ENCODE data around the gene FDCSP.
"Not testable (repeated sequence)": the region's sequence is repeated elsewhere in the genome, so short reads cannot be mapped to it uniquely, and the experiment has no call there.

FDCSP gene

GRCh38 chr4:70212752-70213151 is 13.2 kb upstream of the FDCSP start:
- WGBS, result 74% methylated on average over 4 of the region's 4 CpGs

GRCh38 chr4:70216109-70216508 is 9.8 kb upstream of the FDCSP start:
- H3K4me2 ChIP-seq (ENCODE audit: low read length, poor library complexity, severe bottlenecking); H3K23ac ChIP-seq (ENCODE audit: low read length in 2 of 2); H2BK12ac ChIP-seq (ENCODE audit: low read length in 2 of 2); H3K27ac ChIP-seq (ENCODE audit: low read length, poor library complexity, severe bottlenecking); H3K9me3 ChIP-seq (ENCODE audit: control insufficient read depth, low read length); H2BK15ac ChIP-seq (ENCODE audit: low read depth, poor library complexity, severe bottlenecking); H3K14ac ChIP-seq (ENCODE audit: low read length in 2 of 2); H2AFZ ChIP-seq (ENCODE audit: low read depth, low read length); H3K79me1 ChIP-seq (replicated peaks; ENCODE audit: low read length, poor library complexity, severe bottlenecking); H2BK5ac ChIP-seq (ENCODE audit: low read depth, low read length, poor library complexity, severe bottlenecking); H2AK5ac ChIP-seq (ENCODE audit: low read length, severe bottlenecking); H3K4ac ChIP-seq (ENCODE audit: low read depth in 1 of 2, low read length in 2 of 2); H3K4me1 ChIP-seq (ENCODE audit: control insufficient read depth, insufficient read depth, low read depth, low read length); DNase-seq; H3K18ac ChIP-seq (ENCODE audit: low read depth in 1 of 2, low read length in 2 of 2); H2BK120ac ChIP-seq (ENCODE audit: low read depth, low read length); H3K4me3 ChIP-seq (ENCODE audit: insufficient read depth in 1 of 2, low read depth in 1 of 2, low read length in 2 of 2); H3K27me3 ChIP-seq (ENCODE audit: control insufficient read depth in 1 of 2, insufficient read depth in 1 of 2, low read length in 2 of 2); H4K91ac ChIP-seq (ENCODE audit: low read length); H3K36me3 ChIP-seq (ENCODE audit: control insufficient read depth in 1 of 2, insufficient read depth in 2 of 2, low read depth in 1 of 2, low read length in 2 of 2); H3K9ac ChIP-seq (ENCODE audit: low read length); H4K8ac ChIP-seq (ENCODE audit: low read length): not testable (repeated sequence)

More at GRCh38 chr4:70212752-70213151, 13.2 kb upstream of the FDCSP start:
- H2BK12ac ChIP-seq (ENCODE audit: low read length in 2 of 2); H3K27ac ChIP-seq (ENCODE audit: low read length, poor library complexity, severe bottlenecking); H3K4me1 ChIP-seq (ENCODE audit: control insufficient read depth, insufficient read depth, low read depth, low read length); H3K4me2 ChIP-seq (ENCODE audit: low read length, poor library complexity, severe bottlenecking); H3K36me3 ChIP-seq (ENCODE audit: control insufficient read depth in 1 of 2, insufficient read depth in 2 of 2, low read depth in 1 of 2, low read length in 2 of 2); H3K18ac ChIP-seq (ENCODE audit: low read depth in 1 of 2, low read length in 2 of 2); H3K9me3 ChIP-seq (ENCODE audit: control insufficient read depth, low read length); H3K4me3 ChIP-seq (ENCODE audit: insufficient read depth in 1 of 2, low read depth in 1 of 2, low read length in 2 of 2); H3K14ac ChIP-seq (ENCODE audit: low read length in 2 of 2); H3K27me3 ChIP-seq (ENCODE audit: control insufficient read depth in 1 of 2, insufficient read depth in 1 of 2, low read length in 2 of 2); DNase-seq; H3K79me1 ChIP-seq (replicated peaks; ENCODE audit: low read length, poor library complexity, severe bottlenecking); H3K9ac ChIP-seq (ENCODE audit: low read length); H4K91ac ChIP-seq (ENCODE audit: low read length); H2BK15ac ChIP-seq (ENCODE audit: low read depth, poor library complexity, severe bottlenecking); H3K23ac ChIP-seq (ENCODE audit: low read length in 2 of 2); H3K4ac ChIP-seq (ENCODE audit: low read depth in 1 of 2, low read length in 2 of 2); H4K8ac ChIP-seq (ENCODE audit: low read length); H2BK120ac ChIP-seq (ENCODE audit: low read depth, low read length); H2AK5ac ChIP-seq (ENCODE audit: low read length, severe bottlenecking); H2AFZ ChIP-seq (ENCODE audit: low read depth, low read length); H2BK5ac ChIP-seq (ENCODE audit: low read depth, low read length, poor library complexity, severe bottlenecking): not testable (repeated sequence)

- not testable (repeated sequence) for H3K9me3 ChIP-seq (ENCODE audit: control insufficient read depth, low read length); H3K27ac ChIP-seq (ENCODE audit: low read length, poor library complexity, severe bottlenecking); H2BK120ac ChIP-seq (ENCODE audit: low read depth, low read length); H3K79me1 ChIP-seq (replicated peaks; ENCODE audit: low read length, poor library complexity, severe bottlenecking); H2BK15ac ChIP-seq (ENCODE audit: low read depth, poor library complexity, severe bottlenecking); H2AFZ ChIP-seq (ENCODE audit: low read depth, low read length); H3K4me3 ChIP-seq (ENCODE audit: insufficient read depth in 1 of 2, low read depth in 1 of 2, low read length in 2 of 2); H3K27me3 ChIP-seq (ENCODE audit: control insufficient read depth in 1 of 2, insufficient read depth in 1 of 2, low read length in 2 of 2); H3K14ac ChIP-seq (ENCODE audit: low read length in 2 of 2); H3K9ac ChIP-seq (ENCODE audit: low read length); H3K4me1 ChIP-seq (ENCODE audit: control insufficient read depth, insufficient read depth, low read depth, low read length); H4K91ac ChIP-seq (ENCODE audit: low read length); H3K36me3 ChIP-seq (ENCODE audit: control insufficient read depth in 1 of 2, insufficient read depth in 2 of 2, low read depth in 1 of 2, low read length in 2 of 2); H3K4ac ChIP-seq (ENCODE audit: low read depth in 1 of 2, low read length in 2 of 2); DNase-seq; H3K23ac ChIP-seq (ENCODE audit: low read length in 2 of 2); H3K4me2 ChIP-seq (ENCODE audit: low read length, poor library complexity, severe bottlenecking); H4K8ac ChIP-seq (ENCODE audit: low read length); H2BK5ac ChIP-seq (ENCODE audit: low read depth, low read length, poor library complexity, severe bottlenecking); H2AK5ac ChIP-seq (ENCODE audit: low read length, severe bottlenecking); H2BK12ac ChIP-seq (ENCODE audit: low read length in 2 of 2); H3K18ac ChIP-seq (ENCODE audit: low read depth in 1 of 2, low read length in 2 of 2)
- no CpG with 5 or more reads among the region's 1 CpG for WGBS
Observed at GRCh38 chr4:70216550-70216949, 9.4 kb upstream of the FDCSP start.

- not testable (repeated sequence) for H3K23ac ChIP-seq (ENCODE audit: low read length in 2 of 2); H4K8ac ChIP-seq (ENCODE audit: low read length); H3K14ac ChIP-seq (ENCODE audit: low read length in 2 of 2); H3K4me2 ChIP-seq (ENCODE audit: low read length, poor library complexity, severe bottlenecking); H3K27ac ChIP-seq (ENCODE audit: low read length, poor library complexity, severe bottlenecking); H2BK12ac ChIP-seq (ENCODE audit: low read length in 2 of 2); H2AFZ ChIP-seq (ENCODE audit: low read depth, low read length); H2AK5ac ChIP-seq (ENCODE audit: low read length, severe bottlenecking); H3K4me3 ChIP-seq (ENCODE audit: insufficient read depth in 1 of 2, low read depth in 1 of 2, low read length in 2 of 2); H2BK120ac ChIP-seq (ENCODE audit: low read depth, low read length); DNase-seq; H3K9me3 ChIP-seq (ENCODE audit: control insufficient read depth, low read length); H3K79me1 ChIP-seq (replicated peaks; ENCODE audit: low read length, poor library complexity, severe bottlenecking); H3K4me1 ChIP-seq (ENCODE audit: control insufficient read depth, insufficient read depth, low read depth, low read length); H3K9ac ChIP-seq (ENCODE audit: low read length); H4K91ac ChIP-seq (ENCODE audit: low read length); H2BK5ac ChIP-seq (ENCODE audit: low read depth, low read length, poor library complexity, severe bottlenecking); H3K18ac ChIP-seq (ENCODE audit: low read depth in 1 of 2, low read length in 2 of 2); H3K4ac ChIP-seq (ENCODE audit: low read depth in 1 of 2, low read length in 2 of 2); H3K36me3 ChIP-seq (ENCODE audit: control insufficient read depth in 1 of 2, insufficient read depth in 2 of 2, low read depth in 1 of 2, low read length in 2 of 2); H3K27me3 ChIP-seq (ENCODE audit: control insufficient read depth in 1 of 2, insufficient read depth in 1 of 2, low read length in 2 of 2); H2BK15ac ChIP-seq (ENCODE audit: low read depth, poor library complexity, severe bottlenecking)
- WGBS, result 100% methylated on average over 1 of the region's 3 CpGs
Observed at GRCh38 chr4:70221389-70221788, 4.5 kb upstream of the FDCSP start.
